AG04450 (cell line): Measurements from ENCODE around the gene CARS2. TPM values are rescaled to one million over a fixed set of nuclear protein-coding genes. Genes with fewer than 3 reads are reported as not detected.
A peak's percentile ranks its signal among the peaks of the same experiment; 100 is the strongest.
"Not testable (repeated sequence)": the region's sequence is repeated elsewhere in the genome, so short reads cannot be mapped to it uniquely, and the experiment has no call there.

Source experiments
- CTCF ChIA-PET: fragments of 300-600, 350-600 bp; formaldehyde crosslinking; extraction: SDS; loops from one replicate; lab custom pipeline; 2022; ENCODE audit warnings: antibody characterized with exemption, inconsistent platforms; lab: Charles Lee
- POLR2A ChIA-PET: fragments of 350-600 bp; formaldehyde crosslinking; extraction: SDS; loops from one replicate; lab custom pipeline; 2021; ENCODE audit warnings: antibody characterized with exemption, inconsistent platforms; lab: Yijun Ruan, JAX
- DNase-seq: peaks from one replicate; pipeline ENCODE4 v3.0.0-alpha.2; 2011; ENCODE audit warnings: low read depth, low spot score
- H3K27ac ChIP-seq: one replicate; pipeline ENCODE4 v1.5.1; 2012; ENCODE audit warnings: low read depth, low read length, control low read depth
- H3K27me3 ChIP-seq: one replicate; pipeline ENCODE4 v1.6.0; 2012; ENCODE audit warnings: low read length; ENCODE audit not compliant: control insufficient read depth, insufficient read depth
- H3K4me3 ChIP-seq: 2 replicates; pipeline ENCODE4 v1.5.1; 2011; ENCODE audit warnings: mild to moderate bottlenecking, low read depth, low read length, control low read depth
- H3K9me3 ChIP-seq: 2 replicates; pipeline ENCODE4 v1.5.1; 2012; ENCODE audit warnings: low read length; ENCODE audit not compliant: control insufficient read depth, insufficient read depth
- CTCF ChIP-seq: IDR thresholded peaks from 2 replicates; pipeline ENCODE4 v1.5.1; 2011; ENCODE audit warnings: low read depth, low read length, control low read depth, inconsistent platforms
- polyA plus RNA-seq: library from polyadenylated mRNA; depleted of rRNA; stranded (reverse); fragments of >200 nt; gene quantifications from 2 replicates; pipeline ENCODE4 v1.2.3, GENCODE V29; 2011

CARS2 gene
- polyA plus RNA-seq, 1 experiment: 51.5 TPM

GRCh38 chr13:110706570-110707372, 855 bp upstream of the CARS2 start:
- H3K4me3 ChIP-seq: peak overlapping the region; percentile 77
- H3K9me3 ChIP-seq: no peaks in the 10 kb centered on the region; the same call in 1 of the 2 replicates
- no peaks in the 10 kb centered on the region for H3K27me3 ChIP-seq
- DNase-seq: no peak
- ChIA-PET POLR2A (interaction anchor here (0.7 to 1.8 kb wide), 2 partner anchors 8 to 96 kb away, joined by 3 to 17 read pairs; no protein-coding TSS in a partner anchor), CTCF (interaction anchor here (0.7 kb wide), 1 partner anchor 54 kb away, joined by 3 read pairs; no protein-coding TSS in a partner anchor)
- TF ChIP-seq CTCF: no peak
- H3K27ac ChIP-seq: peak overlapping the region; percentile 57

DNA sequence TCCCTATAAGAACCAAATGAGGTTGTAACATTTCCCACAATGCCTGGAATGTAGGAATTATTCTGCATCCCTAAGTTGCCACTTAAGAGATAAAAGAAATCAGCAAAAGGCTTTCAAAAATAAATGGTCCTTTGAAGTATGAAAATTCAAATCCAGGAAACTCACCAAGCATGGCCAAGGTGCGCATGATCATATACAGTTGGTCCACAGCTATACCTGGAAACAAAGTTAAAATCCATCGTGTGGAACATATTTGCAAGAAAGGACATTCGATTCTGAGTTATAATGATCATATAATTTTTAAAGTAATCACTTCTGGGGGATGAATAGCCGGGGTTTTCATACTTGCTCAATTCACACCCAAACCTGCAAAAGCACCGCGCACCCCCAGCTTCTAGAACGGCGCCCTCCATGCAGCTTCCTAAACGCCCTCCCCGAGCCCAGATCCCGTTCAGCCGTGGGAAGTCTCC, 525 bp downstream of the CARS2 start:
- CTCF ChIA-PET: no interaction called here

DNA sequence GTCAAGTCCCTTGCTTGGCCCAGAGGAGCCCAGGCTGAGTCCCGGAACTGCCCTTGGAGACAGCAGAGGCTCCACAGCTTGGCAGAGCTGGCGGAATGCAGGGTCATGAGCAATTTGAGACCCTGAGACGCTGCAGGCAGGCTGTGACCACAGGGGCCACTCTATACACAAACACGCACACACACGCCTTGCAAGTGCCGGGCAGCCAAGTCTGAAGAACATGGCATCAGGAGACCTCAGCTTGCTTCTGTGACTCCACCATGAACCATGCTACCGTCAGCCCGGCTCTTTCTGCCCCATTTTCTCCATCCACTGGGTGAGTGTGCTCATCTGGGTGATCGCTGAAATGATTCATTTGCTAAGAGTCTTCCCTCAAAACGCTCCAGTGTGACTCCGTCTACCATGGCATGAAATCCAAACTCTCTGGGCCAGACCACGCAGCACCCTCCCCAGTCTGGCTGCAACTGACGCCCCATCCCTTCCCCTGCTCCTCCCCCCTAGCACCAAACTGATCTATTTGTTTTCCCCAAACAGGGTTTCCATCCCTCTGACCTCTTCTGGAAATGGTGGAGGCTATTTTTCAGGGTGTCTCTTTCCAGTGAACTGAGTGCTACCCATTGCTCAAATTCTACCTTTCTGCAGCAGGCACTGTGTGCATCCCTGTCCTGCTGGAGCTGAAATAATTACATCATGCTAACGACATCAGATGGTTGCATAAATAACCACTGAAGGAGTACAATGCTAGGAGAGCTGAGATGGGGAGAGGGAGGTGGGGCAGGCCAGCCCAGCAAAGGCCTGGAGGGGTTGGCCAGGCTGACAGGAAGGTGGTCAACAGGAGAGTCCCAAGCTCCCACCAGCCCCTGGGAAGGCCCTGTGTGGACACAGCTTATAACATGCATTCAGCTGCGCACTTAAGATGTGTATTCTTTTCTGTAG, 3.1 kb downstream of the CARS2 start:
- ChIA-PET POLR2A (interaction anchor here (0.5 to 1.5 kb wide), 4 partner anchors 10 to 130 kb away, joined by 3 to 6 read pairs (median 6); no protein-coding TSS in a partner anchor), CTCF (interaction anchor here (1.7 kb wide), 1 partner anchor 116 kb away, joined by 6 read pairs; no protein-coding TSS in a partner anchor)
- Histone ChIP-seq H3K9me3 (no peaks in the 10 kb centered on the region; the same call in 1 of the 2 replicates), H3K4me3 (no peak overlapping the region), H3K27ac (peak overlapping the region; percentile 11), H3K27me3 (no peaks in the 10 kb centered on the region)
- no peak for DNase-seq
- no peak for TF ChIP-seq CTCF

More for the DNA sequence above, 525 bp downstream of the CARS2 start:
- H3K27ac ChIP-seq: peak overlapping the region; percentile 70
- H3K4me3 ChIP-seq: peak overlapping the region; percentile 77
- DNase-seq: no peak
- no peak for TF ChIP-seq CTCF
- H3K27me3 ChIP-seq: no peaks in the 10 kb centered on the region
- POLR2A ChIA-PET: interaction anchor here (0.6 to 1.8 kb wide), 2 partner anchors 9 to 12 kb away, joined by 3 to 17 read pairs; no protein-coding TSS in a partner anchor
- no peaks in the 10 kb centered on the region; the same call in 1 of the 2 replicates for H3K9me3 ChIP-seq

DNA sequence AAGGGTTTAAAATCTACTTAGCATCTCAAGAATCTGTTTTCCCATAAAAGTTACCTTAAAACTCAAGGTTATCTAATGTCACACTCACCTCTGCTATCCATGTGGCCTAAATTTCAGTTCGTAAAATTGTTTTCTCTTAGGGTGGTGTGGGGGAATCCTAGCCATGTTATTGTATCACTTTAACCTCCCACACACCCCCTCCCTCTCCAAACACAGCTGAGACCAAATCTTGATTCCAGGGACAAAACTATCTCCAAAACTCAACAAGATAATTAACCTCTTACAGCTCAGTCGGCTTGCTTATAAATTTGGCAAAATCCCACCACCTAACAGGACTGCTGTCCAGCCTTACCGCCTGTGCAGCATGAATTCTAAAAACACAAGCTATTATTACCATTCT, 3.8 kb downstream of the CARS2 start:
- no peak for DNase-seq
- no peak for TF ChIP-seq CTCF
- ChIA-PET CTCF (no interaction called here), POLR2A (interaction anchor here (0.5 to 1.5 kb wide), 4 partner anchors 11 to 130 kb away, joined by 3 to 6 read pairs (median 6); no protein-coding TSS in a partner anchor)
- H3K9me3 ChIP-seq: no peaks in the 10 kb centered on the region; the same call in 1 of the 2 replicates
- H3K27ac ChIP-seq: no peak overlapping the region
- no peak overlapping the region for H3K4me3 ChIP-seq
- H3K27me3 ChIP-seq: no peaks in the 10 kb centered on the region

DNA sequence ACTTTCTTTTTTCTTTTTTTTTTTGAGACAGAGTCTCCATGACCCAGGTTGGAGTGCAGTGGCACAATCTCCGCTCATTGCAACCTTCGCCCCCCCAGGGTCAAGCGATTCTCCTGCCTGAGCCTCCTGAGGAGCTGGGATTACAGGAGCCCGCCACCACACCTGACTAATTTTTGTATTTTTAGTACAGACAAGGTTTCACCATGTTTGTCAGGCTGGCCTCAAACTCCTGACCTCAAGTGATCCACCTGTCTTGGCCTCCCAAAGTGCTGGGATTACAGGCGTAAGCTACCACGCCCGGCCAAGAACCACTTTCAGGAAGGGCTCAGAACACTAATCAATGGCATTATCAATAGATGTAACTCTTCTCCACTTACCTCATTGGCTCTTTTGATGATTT, 4.9 kb downstream of the CARS2 start:
- POLR2A ChIA-PET, H3K27me3 ChIP-seq, H3K27ac ChIP-seq, H3K9me3 ChIP-seq, CTCF ChIA-PET, DNase-seq, H3K4me3 ChIP-seq: not testable (repeated sequence)
